Activated T-helper 17 cell treated with anti-CD3 and anti-CD28 coated beads, Interleukin-2, amount 50 U/mL, for 72 hours (primary cell): Measurements from ENCODE around the gene ATG4A. TPM values are rescaled to one million over a fixed set of nuclear protein-coding genes. Genes with fewer than 3 reads are reported as not detected.

ENCODE experiments used
- ATAC-seq: fragments of 150-1000 bp; cut with Tn5 transposase; replicated peaks from 2 replicates; pipeline ENCODE4 v1.10.0; 2021; ENCODE audit warnings: mild to moderate bottlenecking, moderate library complexity
- H3K27ac Mint-ChIP-seq: one replicate; pipeline ENCODE4 v1.8.0; 2022; ENCODE audit warnings: mixed read lengths
- H3K27me3 Mint-ChIP-seq: one replicate; pipeline ENCODE4 v1.8.0; 2022; ENCODE audit warnings: mixed read lengths
- H3K36me3 Mint-ChIP-seq: one replicate; pipeline ENCODE4 v1.8.0; 2022; ENCODE audit warnings: low read depth, mild to moderate bottlenecking, mixed read lengths
- H3K4me1 Mint-ChIP-seq: one replicate; pipeline ENCODE4 v1.8.0; 2022; ENCODE audit warnings: mixed read lengths
- H3K4me3 Mint-ChIP-seq: one replicate; pipeline ENCODE4 v1.8.0; 2022; ENCODE audit warnings: mild to moderate bottlenecking, mixed read lengths
- H3K9me3 Mint-ChIP-seq: one replicate; pipeline ENCODE4 v1.8.0; 2022; ENCODE audit warnings: mixed read lengths
- total RNA-seq, 2 donors: library from RNA; stranded (reverse); gene quantifications; one replicate each; pipeline ENCODE4 v1.2.3, GENCODE V29; 2022

The ATG4A gene, protein sequence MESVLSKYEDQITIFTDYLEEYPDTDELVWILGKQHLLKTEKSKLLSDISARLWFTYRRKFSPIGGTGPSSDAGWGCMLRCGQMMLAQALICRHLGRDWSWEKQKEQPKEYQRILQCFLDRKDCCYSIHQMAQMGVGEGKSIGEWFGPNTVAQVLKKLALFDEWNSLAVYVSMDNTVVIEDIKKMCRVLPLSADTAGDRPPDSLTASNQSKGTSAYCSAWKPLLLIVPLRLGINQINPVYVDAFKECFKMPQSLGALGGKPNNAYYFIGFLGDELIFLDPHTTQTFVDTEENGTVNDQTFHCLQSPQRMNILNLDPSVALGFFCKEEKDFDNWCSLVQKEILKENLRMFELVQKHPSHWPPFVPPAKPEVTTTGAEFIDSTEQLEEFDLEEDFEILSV
- total RNA-seq = 10 to 100 TPM in 1 of 2 donors, 1 to 10 TPM in 1; 9.0 to 11.8 TPM

DNA sequence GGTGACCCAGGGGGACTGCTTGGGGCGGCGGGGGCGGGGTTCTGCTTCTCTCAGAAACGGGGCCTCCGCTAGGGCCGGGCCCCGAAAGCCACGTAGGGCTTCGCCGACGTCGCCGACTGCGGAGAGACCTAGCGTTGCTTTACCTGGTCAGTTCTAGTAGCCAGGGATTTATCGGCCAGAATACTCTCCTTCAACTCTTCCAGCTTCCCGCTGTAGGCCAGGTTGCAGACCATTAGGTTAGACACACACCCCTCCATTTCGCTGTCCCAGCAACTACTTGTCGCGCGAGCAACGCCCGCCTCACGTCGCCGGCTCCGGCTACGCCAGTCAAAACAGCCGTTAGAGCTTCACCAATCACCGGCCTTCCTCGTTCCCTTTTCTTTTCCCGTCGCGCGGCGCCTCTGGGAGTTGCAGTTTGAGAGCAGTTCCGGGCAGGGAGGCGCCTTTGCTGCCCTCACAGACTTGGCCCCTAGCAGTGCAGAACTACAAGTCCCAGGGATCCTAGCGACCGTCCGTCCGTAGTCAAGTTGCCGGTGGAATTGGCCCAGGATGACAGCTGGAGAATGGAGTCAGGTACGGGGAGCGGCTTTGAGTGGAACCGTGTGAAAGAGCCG lies at the start of gene ATG4A, which contains the start of gene PSMD10:
TSS of gene ATG4A (plus strand) at position 515 of the 614 bp plus-strand sequence. CDS start at position 564, 49 bp downstream.
TSS of gene PSMD10 (minus strand) at position 279 of the 614 bp plus-strand sequence. CDS start at position 257, 22 bp downstream.
- H3K36me3 Mint-ChIP-seq = peaks cover 22% of the 10 kb centered on the region
- no peaks in the 10 kb centered on the region for H3K4me1 Mint-ChIP-seq
- peak; percentile 95 for ATAC-seq
- H3K27ac Mint-ChIP-seq = no peak within 1 kb of the TSS
- no peak within 1 kb of the TSS for H3K4me3 Mint-ChIP-seq
- no peaks in the 10 kb centered on the region for H3K27me3 Mint-ChIP-seq
- H3K9me3 Mint-ChIP-seq = no peaks in the 10 kb centered on the region

DNA sequence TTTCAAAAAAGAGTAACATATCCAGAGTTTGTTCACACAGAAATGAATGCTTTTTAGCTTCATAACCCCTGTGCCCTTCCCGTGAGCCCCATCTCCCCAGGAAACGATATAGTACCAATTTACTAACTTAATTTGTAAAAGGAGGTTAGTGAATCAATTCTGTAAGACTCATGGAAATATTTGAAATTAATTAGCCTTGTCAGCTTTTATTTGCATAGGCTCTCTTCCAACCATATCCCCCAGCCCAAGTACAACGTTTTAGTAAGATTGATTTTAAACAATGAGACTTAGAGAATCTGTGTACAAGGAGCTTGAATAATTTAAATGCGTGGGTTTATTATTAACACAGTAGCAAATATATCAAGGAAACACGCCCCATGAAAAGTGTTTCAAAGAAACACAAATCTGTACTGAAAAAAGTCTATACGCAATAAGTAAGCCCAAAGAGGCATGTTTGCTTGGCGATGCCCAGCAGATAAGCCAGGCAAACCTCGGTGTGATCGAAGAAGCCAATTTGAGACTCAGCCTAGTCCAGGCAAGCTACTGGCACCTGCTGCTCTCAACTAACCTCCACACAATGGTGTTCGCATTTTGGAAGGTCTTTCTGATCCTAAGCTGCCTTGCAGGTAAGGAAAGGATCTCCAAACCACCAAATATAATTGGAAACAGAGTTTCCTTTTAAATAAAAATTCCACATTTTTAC lies 46.9 kb upstream of the ATG4A start, which contains the start of gene VSIG1:
TSS of gene VSIG1 (plus strand) at position 512 of the 703 bp plus-strand sequence. CDS start at position 578, 66 bp downstream.
- H3K4me1 Mint-ChIP-seq = peaks cover 6% of the 10 kb centered on the region
- no peak for ATAC-seq
- H3K27me3 Mint-ChIP-seq = no peaks in the 10 kb centered on the region
- peaks cover 3% of the 10 kb centered on the region for H3K9me3 Mint-ChIP-seq
- no peak within 1 kb of the TSS for H3K4me3 Mint-ChIP-seq
- H3K27ac Mint-ChIP-seq = no peak within 1 kb of the TSS
- H3K36me3 Mint-ChIP-seq = no peaks in the 10 kb centered on the region

DNA sequence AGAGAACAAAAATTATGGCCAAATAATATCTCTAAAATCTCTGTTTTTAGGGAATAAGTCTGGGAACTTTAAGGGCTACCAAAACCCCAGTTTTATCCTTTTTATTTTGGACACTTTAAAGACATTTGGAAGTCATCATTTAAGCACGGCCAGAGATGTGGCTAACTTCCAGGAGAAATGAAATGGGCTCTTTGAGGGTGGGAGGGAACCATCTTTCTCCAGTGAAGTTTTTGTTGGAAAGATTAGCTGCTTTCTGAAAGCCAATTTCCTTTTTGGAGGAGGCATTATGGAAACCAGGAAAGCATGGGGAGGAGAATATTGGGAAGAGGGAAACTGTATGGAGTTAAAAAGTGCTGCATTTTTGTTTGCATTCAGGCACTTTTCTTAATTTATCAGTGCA lies 41.9 kb upstream of the ATG4A start:
- H3K4me3 Mint-ChIP-seq = no peak overlapping the region
- H3K27me3 Mint-ChIP-seq = no peaks in the 10 kb centered on the region
- no peaks in the 10 kb centered on the region for H3K9me3 Mint-ChIP-seq
- no peaks in the 10 kb centered on the region for H3K36me3 Mint-ChIP-seq
- no peak for ATAC-seq
- no peak overlapping the region for H3K27ac Mint-ChIP-seq
- peaks cover 8% of the 10 kb centered on the region for H3K4me1 Mint-ChIP-seq

DNA sequence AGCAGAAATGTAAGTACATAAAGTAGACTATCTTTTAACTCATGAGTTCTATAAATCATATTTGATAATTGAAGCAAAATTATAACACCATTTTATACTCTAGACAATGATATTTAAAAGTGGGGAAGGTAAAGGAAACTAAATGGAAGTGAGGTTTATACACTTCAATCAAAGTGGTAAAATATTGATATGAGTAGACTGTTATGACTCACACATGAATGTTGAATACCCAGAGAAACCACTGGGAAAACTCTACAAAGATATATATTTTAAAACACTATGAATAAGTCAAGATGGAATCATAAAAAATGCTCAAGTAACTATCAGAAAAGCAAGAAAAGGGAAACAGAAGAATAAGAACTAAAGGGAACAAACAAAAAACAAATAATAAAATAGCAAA lies 38.4 kb upstream of the ATG4A start:
- no peaks in the 10 kb centered on the region for H3K27me3 Mint-ChIP-seq
- ATAC-seq = peak; percentile 83
- H3K27ac Mint-ChIP-seq = no peak overlapping the region
- H3K4me3 Mint-ChIP-seq = peak overlapping the region; percentile 33
- H3K4me1 Mint-ChIP-seq = peaks cover 8% of the 10 kb centered on the region
- no peaks in the 10 kb centered on the region for H3K9me3 Mint-ChIP-seq
- peaks cover 5% of the 10 kb centered on the region for H3K36me3 Mint-ChIP-seq

DNA sequence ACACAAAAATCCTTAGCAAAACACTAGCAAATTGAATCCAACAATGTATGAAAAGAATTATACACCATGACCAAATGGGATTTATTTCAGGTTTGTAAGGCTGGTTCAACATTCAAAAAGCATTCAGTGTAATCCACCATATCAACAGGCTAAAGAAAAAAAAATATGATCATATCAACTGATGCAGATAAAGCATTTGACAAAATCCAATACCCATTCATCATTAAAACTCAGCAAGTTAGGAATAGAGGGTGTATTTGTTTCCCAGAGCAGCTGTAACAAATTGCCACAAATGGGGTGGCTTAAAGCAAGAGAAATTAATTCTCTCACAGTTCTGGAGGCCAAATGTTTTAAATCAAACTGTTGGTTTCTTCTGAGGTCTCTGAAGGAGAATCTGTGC lies 36.0 kb upstream of the ATG4A start:
- H3K27me3 Mint-ChIP-seq = no peaks in the 10 kb centered on the region
- no peaks in the 10 kb centered on the region for H3K9me3 Mint-ChIP-seq
- peaks cover 22% of the 10 kb centered on the region for H3K36me3 Mint-ChIP-seq
- peaks cover 8% of the 10 kb centered on the region for H3K4me1 Mint-ChIP-seq
- no peak overlapping the region for H3K27ac Mint-ChIP-seq
- ATAC-seq = no peak
- no peak overlapping the region for H3K4me3 Mint-ChIP-seq

DNA sequence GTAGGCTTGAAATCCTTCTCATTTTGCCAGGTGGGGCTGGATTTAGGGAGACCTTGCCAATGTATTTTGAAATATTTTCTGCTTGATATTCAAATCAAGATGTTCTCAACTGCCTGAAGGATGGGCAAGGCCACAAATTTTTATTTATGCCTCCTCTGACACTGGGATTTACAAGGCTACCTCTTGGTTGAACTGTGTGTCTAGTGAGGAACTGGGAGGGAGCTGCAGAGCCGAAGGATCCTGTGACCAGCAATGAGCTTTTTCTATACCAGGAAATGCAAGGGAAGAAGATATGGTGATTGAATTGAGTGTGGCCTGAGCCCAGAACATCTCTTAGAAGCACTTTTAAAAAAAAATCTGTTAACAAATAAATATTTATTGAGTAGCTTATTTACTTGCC lies 31.8 kb upstream of the ATG4A start:
- H3K9me3 Mint-ChIP-seq = no peaks in the 10 kb centered on the region
- no peak for ATAC-seq
- peaks cover 30% of the 10 kb centered on the region for H3K36me3 Mint-ChIP-seq
- no peak overlapping the region for H3K27ac Mint-ChIP-seq
- no peaks in the 10 kb centered on the region for H3K4me1 Mint-ChIP-seq
- no peak overlapping the region for H3K4me3 Mint-ChIP-seq
- H3K27me3 Mint-ChIP-seq = no peaks in the 10 kb centered on the region

DNA sequence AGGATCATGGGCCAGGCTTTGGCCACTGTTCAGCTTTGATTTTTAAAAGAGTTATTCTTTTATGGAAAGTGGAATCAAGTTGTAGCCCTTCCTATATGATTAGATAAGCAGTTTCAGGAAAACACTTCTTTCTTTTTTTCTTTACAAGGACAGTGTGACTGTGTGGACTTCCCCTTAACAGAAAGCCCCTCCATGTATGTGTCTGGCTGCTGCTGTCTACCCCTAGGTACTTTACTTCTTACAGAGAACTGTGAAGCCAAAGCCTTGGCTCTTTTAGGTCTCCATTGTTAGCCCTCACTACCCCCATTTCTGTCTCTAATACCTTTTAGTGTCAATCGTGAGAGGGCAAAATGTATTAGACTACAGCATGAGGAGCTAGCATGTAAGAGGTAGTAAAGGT lies 27.6 kb upstream of the ATG4A start:
- ATAC-seq = no peak
- no peaks in the 10 kb centered on the region for H3K27me3 Mint-ChIP-seq

DNA sequence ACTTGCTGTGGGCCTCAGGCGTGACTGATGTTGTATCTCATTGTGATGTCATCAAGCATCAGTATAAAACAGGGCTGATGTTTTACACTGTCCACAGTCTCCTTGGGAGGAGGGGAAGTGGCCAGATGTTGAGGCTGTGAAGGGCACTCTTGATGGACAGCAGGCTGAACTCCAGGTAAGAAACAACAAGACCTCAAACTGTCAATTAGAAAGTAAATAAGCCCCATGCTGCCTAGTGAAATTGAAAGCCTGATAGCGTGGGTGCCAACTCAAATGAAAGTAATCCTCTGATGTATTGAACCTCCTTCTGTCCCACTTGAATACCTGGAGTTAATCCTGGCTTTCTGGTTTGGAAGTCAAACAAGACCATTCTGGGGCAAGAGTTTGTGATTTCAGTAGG lies 27.0 kb upstream of the ATG4A start:
- peak; percentile 28 for ATAC-seq
- H3K4me3 Mint-ChIP-seq = no peak overlapping the region
- no peak overlapping the region for H3K27ac Mint-ChIP-seq
- H3K27me3 Mint-ChIP-seq = no peaks in the 10 kb centered on the region
- H3K9me3 Mint-ChIP-seq = no peaks in the 10 kb centered on the region
- no peaks in the 10 kb centered on the region for H3K4me1 Mint-ChIP-seq
- H3K36me3 Mint-ChIP-seq = peaks cover 11% of the 10 kb centered on the region

More for the DNA sequence above, 27.6 kb upstream of the ATG4A start:
- no peaks in the 10 kb centered on the region for H3K9me3 Mint-ChIP-seq
- H3K36me3 Mint-ChIP-seq = peaks cover 17% of the 10 kb centered on the region
- H3K4me1 Mint-ChIP-seq = no peaks in the 10 kb centered on the region
- no peak overlapping the region for H3K27ac Mint-ChIP-seq
- H3K4me3 Mint-ChIP-seq = no peak overlapping the region

DNA sequence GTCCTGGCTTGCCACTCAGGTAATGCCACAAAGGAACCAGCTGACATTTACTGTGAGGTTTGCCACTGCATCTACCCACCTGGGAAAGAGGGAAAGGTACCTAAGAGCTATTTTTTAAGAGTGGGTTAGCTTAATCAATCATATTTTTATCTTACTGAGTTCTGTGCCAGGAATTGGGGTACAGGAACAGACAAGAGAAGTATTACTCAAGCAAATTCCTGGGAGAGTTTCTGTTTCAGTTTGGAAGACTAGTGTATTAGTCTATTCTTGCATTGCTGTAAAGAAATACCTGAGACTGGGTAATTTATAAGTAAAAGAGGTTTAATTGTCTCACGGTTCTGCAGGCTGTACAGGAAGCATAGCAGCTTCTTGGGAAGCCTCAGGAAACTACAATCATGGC lies 23.5 kb upstream of the ATG4A start:
- peaks cover 8% of the 10 kb centered on the region for H3K36me3 Mint-ChIP-seq
- no peaks in the 10 kb centered on the region for H3K27me3 Mint-ChIP-seq
- H3K4me3 Mint-ChIP-seq = no peak overlapping the region
- no peak overlapping the region for H3K27ac Mint-ChIP-seq
- no peak for ATAC-seq
- no peaks in the 10 kb centered on the region for H3K4me1 Mint-ChIP-seq
- H3K9me3 Mint-ChIP-seq = no peaks in the 10 kb centered on the region

DNA sequence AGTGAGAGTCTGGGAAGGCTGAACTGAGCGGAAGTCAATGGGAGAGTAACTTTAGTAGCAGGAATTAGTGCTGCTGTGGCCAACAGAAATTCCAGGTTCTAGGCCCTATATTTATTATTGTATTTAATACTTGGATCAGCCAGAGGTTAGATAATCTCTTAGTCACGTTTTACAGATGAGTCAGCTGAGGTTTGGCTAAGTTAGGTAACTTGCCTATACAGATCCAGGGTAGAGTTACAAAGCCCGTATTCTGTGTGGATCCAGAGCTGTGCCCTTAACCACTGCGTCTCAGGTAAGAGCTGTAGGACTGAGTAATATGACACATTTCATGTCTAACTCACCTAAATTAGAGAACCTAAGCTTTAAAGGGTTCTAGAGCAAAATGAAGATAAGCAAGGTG lies 20.7 kb upstream of the ATG4A start:
- H3K36me3 Mint-ChIP-seq = peaks cover 14% of the 10 kb centered on the region
- no peak overlapping the region for H3K27ac Mint-ChIP-seq
- no peaks in the 10 kb centered on the region for H3K9me3 Mint-ChIP-seq
- ATAC-seq = peak; percentile 50
- H3K27me3 Mint-ChIP-seq = no peaks in the 10 kb centered on the region
- H3K4me3 Mint-ChIP-seq = no peak overlapping the region
- no peaks in the 10 kb centered on the region for H3K4me1 Mint-ChIP-seq

DNA sequence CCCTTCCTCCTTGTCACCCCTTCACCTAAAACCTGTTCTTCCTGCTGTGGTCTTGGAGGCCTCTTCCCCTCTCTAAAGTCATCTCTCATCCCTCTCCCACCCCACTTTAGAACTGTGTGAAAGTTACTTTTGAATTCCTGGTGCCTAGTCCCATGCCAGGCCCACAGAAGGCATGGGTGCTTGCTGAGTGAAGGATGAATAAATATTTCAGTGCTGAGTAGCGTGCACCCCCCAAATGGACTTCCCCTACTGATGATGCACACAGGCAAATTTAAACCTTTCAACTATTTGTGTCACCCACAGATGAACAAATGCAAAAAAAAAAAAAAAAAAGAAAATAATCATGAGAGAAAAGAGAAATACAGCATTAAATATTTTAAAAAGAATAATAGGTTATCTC lies 20.0 kb upstream of the ATG4A start:
- Mint-ChIP-seq H3K9me3 (no peaks in the 10 kb centered on the region), H3K27ac (no peak overlapping the region), H3K4me3 (no peak overlapping the region), H3K36me3 (peaks cover 15% of the 10 kb centered on the region), H3K27me3 (no peaks in the 10 kb centered on the region), H3K4me1 (no peaks in the 10 kb centered on the region)
- ATAC-seq = no peak

DNA sequence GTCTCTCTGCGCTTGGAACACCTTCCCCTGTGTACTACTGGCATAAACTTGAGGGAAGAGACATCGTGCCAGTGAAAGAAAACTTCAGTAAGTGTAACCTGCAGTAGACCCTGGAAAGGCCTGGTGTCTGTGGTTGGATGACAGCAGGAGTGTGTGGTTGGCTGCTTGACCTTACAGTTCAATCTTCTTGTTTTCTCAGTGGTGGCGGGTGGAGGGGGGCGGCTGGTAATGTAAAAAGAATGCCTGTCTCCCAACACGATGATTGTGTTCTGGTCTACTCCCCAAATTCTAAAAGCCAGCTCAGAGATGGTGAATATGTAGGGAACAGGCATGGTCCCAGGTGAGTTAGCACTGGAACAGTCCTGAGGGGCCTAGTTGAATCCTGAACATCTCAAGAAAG lies 18.8 kb upstream of the ATG4A start:
- H3K27ac Mint-ChIP-seq = no peak overlapping the region
- no peaks in the 10 kb centered on the region for H3K9me3 Mint-ChIP-seq
- ATAC-seq = no peak
- H3K4me1 Mint-ChIP-seq = no peaks in the 10 kb centered on the region
- H3K4me3 Mint-ChIP-seq = no peak overlapping the region
- no peaks in the 10 kb centered on the region for H3K27me3 Mint-ChIP-seq
- H3K36me3 Mint-ChIP-seq = peaks cover 26% of the 10 kb centered on the region

DNA sequence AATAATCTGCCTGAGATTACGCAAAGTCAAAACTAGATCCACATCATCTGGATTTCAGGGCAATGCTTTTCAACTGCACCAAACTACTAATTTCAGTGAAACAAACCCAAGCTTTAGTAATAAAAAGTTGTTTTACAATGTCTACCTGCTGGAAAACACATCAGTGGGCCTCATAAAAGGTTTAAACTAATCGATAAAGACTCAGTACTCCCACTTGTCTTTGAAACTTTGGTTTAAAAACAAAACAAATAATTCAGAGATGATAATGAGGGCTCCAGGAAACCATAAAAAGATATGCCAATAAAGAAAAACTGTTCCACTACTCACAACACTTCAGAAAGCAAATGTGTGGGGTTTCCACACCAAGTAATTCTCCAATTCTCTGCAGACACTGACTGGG lies 10.5 kb upstream of the ATG4A start:
- Mint-ChIP-seq H3K36me3 (peaks cover 44% of the 10 kb centered on the region), H3K27ac (no peak overlapping the region), H3K27me3 (no peaks in the 10 kb centered on the region), H3K9me3 (no peaks in the 10 kb centered on the region), H3K4me3 (no peak overlapping the region), H3K4me1 (no peaks in the 10 kb centered on the region)
- ATAC-seq = no peak

DNA sequence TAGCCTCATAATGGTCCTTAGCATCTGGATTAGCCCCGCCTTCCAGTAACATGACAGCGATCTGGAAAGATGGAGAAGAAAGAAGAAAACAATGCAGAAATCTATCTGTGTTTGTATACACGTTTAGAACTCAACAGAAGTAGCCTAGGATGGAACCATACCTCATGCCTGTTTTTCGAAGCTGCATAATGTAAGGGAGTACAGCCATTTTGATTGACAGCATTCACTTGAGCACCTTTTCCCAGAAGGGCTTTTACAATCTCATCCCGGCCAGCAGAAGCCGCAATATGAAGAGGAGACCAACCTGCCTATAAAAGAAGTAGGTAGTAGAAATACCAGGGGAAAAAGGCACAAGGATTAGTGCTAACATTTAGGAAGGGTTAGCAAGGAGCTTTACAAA lies 3.8 kb upstream of the ATG4A start:
- no peaks in the 10 kb centered on the region for H3K4me1 Mint-ChIP-seq
- ATAC-seq = no peak
- H3K4me3 Mint-ChIP-seq = no peak overlapping the region
- H3K27me3 Mint-ChIP-seq = no peaks in the 10 kb centered on the region
- no peak overlapping the region for H3K27ac Mint-ChIP-seq
- no peaks in the 10 kb centered on the region for H3K9me3 Mint-ChIP-seq
- H3K36me3 Mint-ChIP-seq = peaks cover 48% of the 10 kb centered on the region
